Effector memory CD4-positive, alpha-beta T cell (primary cell): ENCODE measurements around the gene KLK8.

Experiments
- DNase-seq, 3 donors: peaks; one replicate each; pipeline ENCODE4 v3.0.0-alpha.2; 2020
- H3K27ac ChIP-seq: 2 replicates; pipeline ENCODE4 v1.7.0; 2013; ENCODE audit warnings: mild to moderate bottlenecking, low read length, moderate library complexity; ENCODE audit not compliant: insufficient read depth, poor library complexity, severe bottlenecking
- H3K27me3 ChIP-seq: replicated peaks from 2 replicates; pipeline ENCODE4 v1.7.0; 2013; ENCODE audit warnings: mild to moderate bottlenecking, low read length; ENCODE audit not compliant: insufficient read depth, control insufficient read depth, poor library complexity, severe bottlenecking
- H3K36me3 ChIP-seq: 2 replicates; pipeline ENCODE4 v1.7.0; 2013; ENCODE audit warnings: mild to moderate bottlenecking, low read length, moderate library complexity; ENCODE audit not compliant: control insufficient read depth, insufficient read depth
- H3K4me1 ChIP-seq: 2 replicates; pipeline ENCODE4 v1.7.0; 2013; ENCODE audit warnings: low read length, mild to moderate bottlenecking; ENCODE audit not compliant: control insufficient read depth, insufficient read depth, poor library complexity, severe bottlenecking
- H3K4me3 ChIP-seq: 2 replicates; pipeline ENCODE4 v1.7.0; 2013; ENCODE audit warnings: low read length, low read depth, mild to moderate bottlenecking; ENCODE audit not compliant: insufficient read depth, poor library complexity, severe bottlenecking
- H3K9me3 ChIP-seq: 2 replicates; pipeline ENCODE4 v1.7.0; 2013; ENCODE audit warnings: mild to moderate bottlenecking, low read length, moderate library complexity; ENCODE audit not compliant: control insufficient read depth
- total RNA-seq, 3 donors: gene quantifications; one replicate each; lab custom pipeline; 2026; lab: John Stamatoyannopoulos, UW

The KLK8 gene
- 0 reads per million in 3 donors for total RNA-seq

GRCh38 chr19:51001515-51001914 is at the start of gene KLK8:
Gene KLK8 (minus strand): TSS chr19:51001604. CDS start chr19:51001167, 437 bp downstream.
- H3K4me1 ChIP-seq: no peaks in the 10 kb centered on the region
- no peaks in the 10 kb centered on the region for H3K9me3 ChIP-seq
- H3K36me3 ChIP-seq: no peaks in the 10 kb centered on the region
- no peak within 1 kb of the TSS for H3K4me3 ChIP-seq
- DNase-seq: no peak
- peaks cover 12% of the 10 kb centered on the region for H3K27me3 ChIP-seq
- no peak within 1 kb of the TSS for H3K27ac ChIP-seq

- Histone ChIP-seq H3K36me3 (no peaks in the 10 kb centered on the region), H3K27me3 (no peaks in the 10 kb centered on the region), H3K27ac (no peak overlapping the region), H3K4me3 (no peak overlapping the region), H3K9me3 (no peaks in the 10 kb centered on the region), H3K4me1 (no peaks in the 10 kb centered on the region)
- DNase-seq: no peak
Measured at GRCh38 chr19:51047031-51047335, 45.6 kb upstream of the KLK8 start.

GRCh38 chr19:51044327-51044726 is 42.9 kb upstream of the KLK8 start:
- H3K9me3 ChIP-seq: no peaks in the 10 kb centered on the region
- H3K36me3 ChIP-seq: no peaks in the 10 kb centered on the region
- no peaks in the 10 kb centered on the region for H3K27me3 ChIP-seq
- H3K4me3 ChIP-seq: no peak overlapping the region
- DNase-seq: no peak
- no peak overlapping the region for H3K27ac ChIP-seq
- H3K4me1 ChIP-seq: no peaks in the 10 kb centered on the region

- no peak for DNase-seq
- H3K4me3 ChIP-seq: no peak overlapping the region
Measured at GRCh38 chr19:51043497-51043896, 42.1 kb upstream of the KLK8 start.

GRCh38 chr19:51040151-51040550 is 38.7 kb upstream of the KLK8 start:
- Histone ChIP-seq H3K9me3 (no peaks in the 10 kb centered on the region), H3K4me1 (no peaks in the 10 kb centered on the region), H3K27me3 (no peaks in the 10 kb centered on the region), H3K4me3 (no peak overlapping the region), H3K27ac (no peak overlapping the region), H3K36me3 (no peaks in the 10 kb centered on the region)
- no peak for DNase-seq

More at GRCh38 chr19:51043497-51043896, 42.1 kb upstream of the KLK8 start:
- Histone ChIP-seq H3K4me1 (no peaks in the 10 kb centered on the region), H3K27me3 (no peaks in the 10 kb centered on the region), H3K9me3 (no peaks in the 10 kb centered on the region), H3K27ac (no peak overlapping the region), H3K36me3 (no peaks in the 10 kb centered on the region)

GRCh38 chr19:51036519-51036918 is 35.1 kb upstream of the KLK8 start:
- no peak for DNase-seq
- Histone ChIP-seq H3K4me3 (no peak overlapping the region), H3K4me1 (no peaks in the 10 kb centered on the region), H3K36me3 (no peaks in the 10 kb centered on the region), H3K9me3 (no peaks in the 10 kb centered on the region), H3K27ac (no peak overlapping the region), H3K27me3 (no peaks in the 10 kb centered on the region)

GRCh38 chr19:51034704-51035103 is 33.3 kb upstream of the KLK8 start, which contains the start of gene KLK12:
Gene KLK12 (minus strand): TSS chr19:51035002. CDS start chr19:51034621, 381 bp downstream.
- H3K4me1 ChIP-seq: no peaks in the 10 kb centered on the region
- H3K9me3 ChIP-seq: no peaks in the 10 kb centered on the region
- H3K4me3 ChIP-seq: no peak within 1 kb of the TSS
- no peaks in the 10 kb centered on the region for H3K36me3 ChIP-seq
- DNase-seq: no peak
- H3K27me3 ChIP-seq: no peaks in the 10 kb centered on the region
- H3K27ac ChIP-seq: no peak within 1 kb of the TSS

- H3K4me3 ChIP-seq: no peak overlapping the region
- H3K4me1 ChIP-seq: no peaks in the 10 kb centered on the region
- no peaks in the 10 kb centered on the region for H3K9me3 ChIP-seq
- H3K27me3 ChIP-seq: no peaks in the 10 kb centered on the region
- H3K27ac ChIP-seq: no peak overlapping the region
- H3K36me3 ChIP-seq: no peaks in the 10 kb centered on the region
- DNase-seq: no peak
Measured at GRCh38 chr19:51031880-51032225, 30.4 kb upstream of the KLK8 start.

GRCh38 chr19:51031220-51031879 is 29.9 kb upstream of the KLK8 start:
- Histone ChIP-seq H3K4me3 (no peak overlapping the region), H3K27me3 (no peaks in the 10 kb centered on the region), H3K36me3 (no peaks in the 10 kb centered on the region), H3K27ac (no peak overlapping the region), H3K9me3 (no peaks in the 10 kb centered on the region), H3K4me1 (no peaks in the 10 kb centered on the region)
- no peak for DNase-seq

GRCh38 chr19:51030631-51031030 is 29.2 kb upstream of the KLK8 start:
- Histone ChIP-seq H3K9me3 (no peaks in the 10 kb centered on the region), H3K27ac (no peak overlapping the region), H3K4me1 (no peaks in the 10 kb centered on the region), H3K4me3 (no peak overlapping the region), H3K36me3 (no peaks in the 10 kb centered on the region), H3K27me3 (no peaks in the 10 kb centered on the region)
- no peak for DNase-seq
